GM23248 (cell line): Measurements from ENCODE around the gene AMN1.

Source experiments
- EZH2 ChIP-seq: fragments of 200-600 bp; sonication (generic); IDR thresholded peaks from 2 replicates; pipeline ENCODE4 v1.6.1; 2018; ENCODE audit warnings: antibody characterized with exemption, mild to moderate bottlenecking; ENCODE audit not compliant: insufficient read depth, poor library complexity, severe bottlenecking
- EZH2phosphoT487 ChIP-seq: fragments of 200-600 bp; sonication (generic); IDR thresholded peaks from 2 replicates; pipeline ENCODE4 v1.6.1; 2018; ENCODE audit warnings: antibody characterized with exemption, moderate library complexity, mild to moderate bottlenecking, low read depth; ENCODE audit not compliant: insufficient read depth

GRCh38 chr12:31682136-31682962 is 46.5 kb downstream of the AMN1 start:
- TF ChIP-seq EZH2phosphoT487 (no peak), EZH2 (no peak)
